IPS-NIHi11 (cell line): ENCODE measurements around the gene DCC.

Source experiments
- DNase-seq: peaks from one replicate; pipeline ENCODE4 v3.0.0; 2012; ENCODE audit warnings: mixed read lengths, low spot score

Gene DCC

DNA sequence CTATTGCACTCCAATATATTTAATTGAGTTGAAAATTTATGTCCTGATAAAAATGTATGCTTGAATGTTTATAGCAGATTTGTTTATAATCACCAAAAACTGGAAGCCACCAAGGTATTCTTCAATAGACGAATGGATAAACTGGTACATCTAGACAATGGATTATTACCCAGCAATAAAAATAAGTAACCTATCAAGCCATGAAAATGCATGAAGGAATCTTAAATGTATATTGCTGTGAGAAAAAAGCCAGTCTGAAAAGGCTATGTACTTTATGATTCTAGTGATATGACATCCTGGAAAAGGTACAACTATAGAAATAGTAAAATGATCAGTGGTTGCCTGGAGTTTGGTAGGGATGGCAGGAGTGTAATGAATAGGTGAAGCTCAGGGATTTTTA lies 580.7 kb downstream of the DCC start:
- no peak for DNase-seq

DNA sequence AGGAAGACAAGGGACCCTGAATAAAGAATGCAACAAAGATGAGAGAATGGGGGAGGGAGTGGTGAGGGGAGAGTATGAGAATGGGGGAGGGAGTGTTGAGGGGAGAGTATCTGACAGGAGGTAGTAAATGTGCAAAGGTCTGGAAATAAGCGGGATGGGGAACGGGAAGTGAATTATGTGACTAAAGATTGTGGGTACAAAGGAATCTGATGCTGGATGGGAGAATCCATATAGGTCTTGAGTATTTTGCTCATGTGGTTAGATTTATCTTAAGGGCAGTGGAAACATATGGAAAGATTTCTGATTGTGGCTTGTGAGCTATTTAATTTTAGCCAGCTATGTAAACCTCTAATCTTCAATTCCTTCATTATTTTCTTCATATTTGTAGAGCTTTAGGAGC lies 593.4 kb downstream of the DCC start:
- DNase-seq: no peak

DNA sequence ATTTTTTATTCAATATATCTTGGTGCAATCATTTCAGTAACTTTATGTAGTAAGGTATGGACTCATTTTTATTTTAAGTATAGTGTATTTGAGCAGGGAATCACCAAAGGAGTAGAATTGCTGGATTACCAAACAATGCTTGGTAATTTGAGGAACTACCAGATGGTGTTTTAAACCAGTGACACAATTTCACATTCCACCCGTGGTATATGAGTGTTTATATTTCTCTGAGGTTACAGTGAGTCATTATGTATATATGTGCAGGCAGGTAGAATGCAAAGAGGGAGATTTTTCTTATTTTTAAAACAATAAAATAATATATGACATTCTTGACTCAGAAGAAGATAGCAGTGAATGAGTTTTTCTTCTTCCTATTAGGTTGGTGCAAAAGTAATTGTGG lies 596.9 kb downstream of the DCC start:
- no peak for DNase-seq

DNA sequence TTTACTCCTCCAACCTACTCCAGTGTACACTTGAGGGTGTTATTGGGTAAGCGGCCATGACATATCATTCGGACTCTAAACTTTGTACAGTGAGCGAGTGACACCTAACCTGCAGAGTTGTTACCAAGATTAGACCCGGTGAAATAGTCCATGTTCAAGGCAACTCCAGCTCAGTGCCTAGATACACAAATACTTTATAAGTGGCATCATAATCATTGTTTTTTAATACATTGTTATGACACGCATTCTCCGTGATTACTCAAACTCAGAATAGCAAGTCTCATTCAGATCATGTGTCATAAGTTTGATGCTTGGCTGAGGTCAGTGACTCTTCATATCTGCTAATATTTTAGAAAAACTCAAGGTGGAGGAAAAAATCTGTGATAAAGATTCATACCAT lies 597.8 kb downstream of the DCC start:
- no peak for DNase-seq

DNA sequence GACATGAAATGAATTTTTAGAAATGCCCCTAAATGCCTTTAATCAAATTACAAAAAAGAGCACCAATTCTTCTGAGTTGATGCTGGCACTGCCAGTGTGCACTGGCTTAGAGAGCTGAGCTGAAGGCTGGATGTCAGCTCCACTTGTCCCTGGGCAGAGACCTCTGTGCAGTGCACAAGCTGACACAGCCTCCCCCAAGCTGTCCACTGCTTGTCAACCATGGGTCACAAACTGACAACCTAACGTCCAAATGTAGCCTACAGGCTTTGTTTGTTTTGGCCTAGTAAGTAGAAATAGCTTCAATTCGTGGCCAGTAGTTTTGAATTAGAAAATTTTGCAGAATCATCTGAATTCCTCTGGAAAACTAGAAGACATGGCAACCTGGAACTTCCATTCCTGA lies 605.6 kb downstream of the DCC start:
- DNase-seq: no peak

GRCh38 chr18:52948868-52949444 lies 609.0 kb downstream of the DCC start:
- DNase-seq: no peak

DNA sequence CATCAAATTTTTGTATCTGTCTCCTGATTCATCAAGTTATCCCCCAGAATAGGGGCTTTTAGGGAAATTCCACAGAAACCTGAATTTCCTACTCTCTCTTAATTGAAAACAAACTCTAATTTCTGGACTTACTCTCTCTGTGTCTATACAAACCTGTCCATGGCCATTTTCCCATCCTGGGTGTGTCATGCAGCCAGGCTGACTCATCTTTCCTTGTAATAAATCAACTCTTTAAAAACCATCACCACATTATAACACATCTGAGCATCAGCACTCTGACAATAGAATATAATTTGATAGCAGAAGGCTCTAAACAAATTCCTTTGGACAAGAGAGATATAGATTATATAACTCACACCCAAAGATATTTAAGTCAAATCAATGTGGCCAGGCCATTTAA lies 610.2 kb downstream of the DCC start:
- no peak for DNase-seq

DNA sequence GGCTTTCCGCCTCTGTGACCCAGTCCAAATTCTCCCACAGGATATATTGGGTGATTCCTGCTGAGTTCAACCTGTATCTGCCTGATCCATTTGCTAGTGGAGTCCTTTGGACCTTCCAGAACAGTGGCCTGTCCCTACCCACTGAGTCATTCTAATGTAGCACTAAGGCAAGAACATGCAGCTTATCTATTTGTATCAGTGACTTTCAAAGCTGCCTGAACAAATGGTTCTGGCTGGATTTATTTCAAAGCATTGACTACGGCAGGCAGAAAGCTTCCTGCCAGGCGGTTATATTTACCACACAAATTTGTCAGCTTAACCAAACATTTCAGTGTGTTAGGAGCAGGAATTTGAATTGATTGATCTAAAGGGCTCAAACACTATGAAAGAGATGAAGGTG lies 613.4 kb downstream of the DCC start:
- no peak for DNase-seq

GRCh38 chr18:52963481-52963880 lies 623.5 kb downstream of the DCC start:
- DNase-seq: no peak

DNA sequence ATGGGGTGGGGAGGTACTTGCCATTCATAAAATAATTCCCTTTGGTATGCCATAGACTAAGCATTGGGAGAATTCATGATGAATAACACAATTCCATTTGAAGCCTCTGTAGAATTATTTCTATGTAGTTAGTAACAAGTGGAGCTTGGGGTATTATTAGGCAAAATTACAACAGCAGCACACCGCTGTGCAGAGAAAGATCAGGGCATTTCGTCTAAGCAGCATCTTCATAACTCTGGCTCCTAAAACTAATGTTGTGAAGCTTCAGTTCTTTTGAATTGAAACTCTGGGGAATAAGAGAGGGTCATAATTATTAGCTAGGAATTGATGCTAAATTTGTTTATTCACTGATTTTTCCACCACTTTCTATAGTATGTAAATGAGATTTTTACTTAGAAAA lies 630.7 kb downstream of the DCC start:
- DNase-seq: no peak

GRCh38 chr18:52971097-52971496 lies 631.1 kb downstream of the DCC start:
- DNase-seq: no peak

GRCh38 chr18:52979892-52980291 lies 639.9 kb downstream of the DCC start:
- DNase-seq: no peak

DNA sequence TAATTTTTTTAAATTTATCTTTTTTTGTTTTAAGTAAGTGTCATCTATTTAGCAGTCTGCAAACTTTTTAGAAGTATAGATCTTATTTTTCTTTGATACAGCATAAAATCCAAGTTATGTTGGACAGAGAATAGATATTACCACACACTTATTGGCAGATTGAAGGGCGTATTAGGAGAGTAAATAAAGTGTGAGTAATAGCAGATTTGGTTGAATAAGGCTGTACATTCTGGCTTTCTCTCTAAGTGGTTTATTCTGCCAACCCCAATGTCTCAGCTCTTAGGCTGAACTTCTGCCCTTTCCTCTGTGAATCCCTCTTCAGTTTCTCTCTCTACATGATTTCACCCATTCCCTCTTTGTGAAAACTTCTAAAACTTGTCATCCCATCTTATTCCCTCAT lies 651.2 kb downstream of the DCC start:
- DNase-seq: no peak

DNA sequence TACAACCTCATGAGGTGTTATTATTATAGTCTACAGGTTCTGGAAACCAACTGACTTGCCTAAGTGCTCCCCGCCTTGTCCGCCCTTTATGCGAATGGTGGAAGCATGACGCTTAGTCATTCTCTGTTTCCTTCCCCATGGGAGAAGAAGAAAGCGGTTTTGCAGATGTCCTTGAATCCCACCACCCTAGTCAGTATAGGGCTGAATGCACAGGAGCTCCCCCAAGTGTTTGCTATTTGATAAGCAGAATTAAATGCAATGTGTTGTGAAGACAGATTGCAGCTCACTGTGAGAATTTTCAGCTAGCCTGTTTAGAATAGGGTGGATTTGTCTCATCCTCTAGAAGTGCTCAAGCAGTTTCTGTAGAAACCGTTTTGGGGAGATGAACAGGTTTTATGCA lies 652.0 kb downstream of the DCC start:
- DNase-seq: peak; percentile 53

DNA sequence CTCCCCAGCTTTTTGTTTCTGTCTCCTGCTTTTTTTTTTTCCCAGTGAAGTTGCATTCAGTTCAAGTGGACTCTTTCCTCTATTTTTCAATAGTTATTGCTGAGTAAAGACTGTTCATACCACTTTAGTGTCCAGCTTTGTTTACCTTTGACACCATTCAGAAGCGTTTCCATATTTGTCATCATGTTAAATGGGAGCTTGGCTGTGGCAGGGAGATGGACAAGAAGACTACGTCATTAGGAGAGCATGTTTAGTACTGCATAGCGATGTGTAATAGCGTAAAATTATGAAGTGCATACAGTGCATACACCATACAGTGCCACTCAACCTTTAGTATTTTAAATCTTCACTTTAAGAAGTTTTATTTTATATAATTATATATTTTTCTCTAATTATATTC lies 655.9 kb downstream of the DCC start:
- no peak for DNase-seq

- DNase-seq: no peak
These were observed 659.6 kb downstream of the DCC start for GRCh38 chr18:52999633-53000032.

DNA sequence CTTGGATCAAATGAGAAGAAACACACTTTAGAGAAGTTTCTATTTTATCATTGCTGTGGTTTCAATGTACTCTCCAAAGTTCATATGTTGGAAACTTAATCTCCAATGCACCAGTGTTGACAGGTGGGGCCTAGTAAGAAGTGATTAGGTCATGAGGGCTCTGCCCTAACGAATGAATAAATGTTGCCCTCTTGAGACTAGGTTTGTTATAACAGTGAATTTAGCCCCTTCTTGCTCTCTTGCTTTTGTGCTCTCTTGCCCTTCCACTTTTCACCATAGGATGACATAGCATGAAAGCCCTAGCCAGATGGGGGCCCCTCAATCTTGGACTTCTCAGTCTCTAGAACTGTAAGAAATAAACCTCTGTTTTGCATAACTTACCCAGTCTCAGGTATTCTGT lies 664.8 kb downstream of the DCC start:
- peak; percentile 21 for DNase-seq

- DNase-seq: no peak
These were observed 678.8 kb downstream of the DCC start for GRCh38 chr18:53018791-53019190.

- no peak for DNase-seq
These were observed 685.2 kb downstream of the DCC start for GRCh38 chr18:53025247-53025646.

DNA sequence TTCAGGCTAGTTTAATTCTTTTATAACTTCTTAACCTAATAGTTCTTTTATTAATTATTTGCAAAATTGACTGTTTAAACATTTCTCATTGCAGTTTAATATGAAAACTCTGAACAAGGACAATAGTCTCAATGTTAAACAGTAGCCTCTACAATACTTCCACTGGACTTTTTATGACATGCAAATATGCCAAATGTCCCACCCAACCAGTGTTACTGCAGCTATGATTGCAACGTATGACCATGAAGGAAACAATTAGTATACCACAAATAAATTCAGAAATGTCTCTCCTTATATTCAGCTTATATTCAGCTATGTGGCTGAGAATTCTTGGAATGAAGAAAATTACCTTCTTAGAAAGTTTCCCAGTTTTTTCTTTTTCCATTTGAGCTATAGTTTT lies 688.6 kb downstream of the DCC start:
- DNase-seq: no peak

- DNase-seq: no peak
These were observed 693.1 kb downstream of the DCC start for GRCh38 chr18:53033128-53033527.

- no peak for DNase-seq
These were observed 698.6 kb downstream of the DCC start for GRCh38 chr18:53038608-53039007.

GRCh38 chr18:53040286-53040685 lies 700.3 kb downstream of the DCC start:
- DNase-seq: no peak

DNA sequence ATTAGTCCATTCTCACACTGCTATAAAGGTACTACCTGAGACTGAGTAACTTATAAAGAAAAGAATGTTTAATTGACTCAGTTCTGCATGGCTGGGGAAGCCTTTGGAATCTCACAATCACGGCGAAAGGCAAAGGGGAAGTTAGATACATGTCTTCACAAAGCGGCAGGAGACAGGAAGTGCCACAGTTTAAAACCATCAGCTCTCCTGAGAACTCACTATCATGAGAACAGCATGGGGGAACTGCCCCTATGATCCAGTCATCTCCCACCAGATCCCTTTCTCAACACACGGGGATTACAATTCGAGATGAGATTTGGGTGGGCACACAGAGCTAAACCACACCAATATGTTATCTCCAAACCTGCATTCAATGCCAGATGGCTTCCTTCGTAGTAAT lies 716.1 kb downstream of the DCC start:
- no peak for DNase-seq

DNA sequence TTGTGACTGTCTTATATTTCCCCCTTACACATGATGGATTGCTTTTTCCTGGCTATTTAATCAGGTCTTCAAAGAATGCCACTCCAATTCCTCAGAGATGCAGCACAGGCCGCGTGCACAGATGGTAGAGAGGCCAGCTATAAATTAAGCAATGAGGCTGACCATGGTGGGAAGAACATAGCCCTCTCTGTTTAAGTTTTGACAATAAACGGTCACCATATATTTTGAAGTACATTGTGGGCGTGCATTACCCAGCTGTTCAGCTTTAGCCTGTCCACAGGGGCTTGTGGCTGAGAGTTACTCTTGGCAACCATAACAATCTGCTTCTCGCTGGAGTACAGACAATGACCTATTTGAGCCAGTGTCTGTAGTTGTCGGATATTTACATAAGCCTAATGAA lies 730.8 kb downstream of the DCC start:
- DNase-seq: no peak
